ENCODE data around the gene GABRR2.

Gene GABRR2

DNA sequence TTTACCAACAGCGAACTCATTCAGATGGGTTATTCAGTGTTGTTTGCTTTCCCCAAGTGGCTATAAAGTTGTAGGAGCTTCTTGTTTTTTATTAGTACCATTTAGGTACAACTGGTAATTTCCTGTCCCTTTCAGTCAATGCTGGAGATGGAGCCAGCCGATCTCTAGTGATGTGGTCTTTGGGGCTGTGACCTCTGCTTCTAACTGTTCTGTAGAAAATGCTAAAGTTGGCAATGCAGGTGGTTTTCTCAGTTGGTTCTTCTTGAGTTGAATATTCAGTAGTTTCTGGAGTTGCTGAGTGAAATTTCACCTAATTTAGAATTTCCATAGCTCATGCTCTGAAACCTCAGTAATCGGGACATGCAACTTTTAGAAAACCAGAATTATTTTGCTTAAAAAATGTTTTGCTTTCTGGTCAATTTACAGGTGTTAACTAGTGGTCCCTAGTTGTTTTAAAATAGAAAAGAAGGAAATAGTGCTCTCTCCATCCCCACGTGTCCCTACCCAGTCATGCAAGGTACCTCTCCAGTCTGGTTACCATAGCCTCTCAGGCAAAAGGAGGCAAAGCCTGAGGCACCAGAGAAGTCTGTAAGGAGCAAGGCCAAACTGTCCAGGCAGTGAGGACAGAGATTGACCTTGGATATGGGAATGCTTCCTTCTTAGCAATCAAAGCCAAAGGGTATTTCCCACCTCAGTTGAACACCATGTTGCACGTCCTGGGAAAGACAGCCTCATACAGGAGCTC lies 70.7 kb downstream of the GABRR2 start:
- no peak for ATAC-seq
- TF ChIP-seq OSR1 (CRISPR knock-in tag; IDR thresholded peaks at IDR 0.05) = no peak
- TF ChIP-seq, protein P1, sequence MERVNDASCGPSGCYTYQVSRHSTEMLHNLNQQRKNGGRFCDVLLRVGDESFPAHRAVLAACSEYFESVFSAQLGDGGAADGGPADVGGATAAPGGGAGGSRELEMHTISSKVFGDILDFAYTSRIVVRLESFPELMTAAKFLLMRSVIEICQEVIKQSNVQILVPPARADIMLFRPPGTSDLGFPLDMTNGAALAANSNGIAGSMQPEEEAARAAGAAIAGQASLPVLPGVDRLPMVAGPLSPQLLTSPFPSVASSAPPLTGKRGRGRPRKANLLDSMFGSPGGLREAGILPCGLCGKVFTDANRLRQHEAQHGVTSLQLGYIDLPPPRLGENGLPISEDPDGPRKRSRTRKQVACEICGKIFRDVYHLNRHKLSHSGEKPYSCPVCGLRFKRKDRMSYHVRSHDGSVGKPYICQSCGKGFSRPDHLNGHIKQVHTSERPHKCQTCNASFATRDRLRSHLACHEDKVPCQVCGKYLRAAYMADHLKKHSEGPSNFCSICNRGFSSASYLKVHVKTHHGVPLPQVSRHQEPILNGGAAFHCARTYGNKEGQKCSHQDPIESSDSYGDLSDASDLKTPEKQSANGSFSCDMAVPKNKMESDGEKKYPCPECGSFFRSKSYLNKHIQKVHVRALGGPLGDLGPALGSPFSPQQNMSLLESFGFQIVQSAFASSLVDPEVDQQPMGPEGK (CRISPR knock-in tag; IDR thresholded peaks at IDR 0.05; ENCODE audit: borderline replicate concordance) = no peak

DNA sequence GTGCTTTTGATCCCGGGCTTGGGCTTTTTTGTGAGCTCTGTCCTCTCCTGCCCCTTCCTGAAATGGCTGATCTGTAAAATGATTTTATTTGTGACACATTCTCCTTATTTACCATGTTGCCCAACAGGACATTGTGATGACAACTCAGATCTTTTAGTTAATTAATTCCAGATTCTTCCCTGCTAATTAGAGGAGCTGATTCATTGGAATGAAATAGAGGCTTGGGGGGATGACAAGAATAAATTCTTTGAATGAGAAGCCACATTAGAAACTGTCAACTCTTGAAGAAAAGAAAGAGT lies 71.8 kb downstream of the GABRR2 start:
- no peak for TF ChIP-seq ZNF565 (CRISPR knock-in tag; conservative IDR thresholded peaks at IDR 0.05; ENCODE audit: low read depth)
- no peak for TF ChIP-seq ZFP30 (CRISPR knock-in tag; IDR thresholded peaks at IDR 0.05)
- no peak for TF ChIP-seq RARB (CRISPR knock-in tag; IDR thresholded peaks at IDR 0.05)
- no peak for TF ChIP-seq PPARA (CRISPR knock-in tag; IDR thresholded peaks at IDR 0.05; ENCODE audit: borderline replicate concordance)
- no peak for TF ChIP-seq ZNF70 (CRISPR knock-in tag; IDR thresholded peaks at IDR 0.05)
- no peak for ATAC-seq

DNA sequence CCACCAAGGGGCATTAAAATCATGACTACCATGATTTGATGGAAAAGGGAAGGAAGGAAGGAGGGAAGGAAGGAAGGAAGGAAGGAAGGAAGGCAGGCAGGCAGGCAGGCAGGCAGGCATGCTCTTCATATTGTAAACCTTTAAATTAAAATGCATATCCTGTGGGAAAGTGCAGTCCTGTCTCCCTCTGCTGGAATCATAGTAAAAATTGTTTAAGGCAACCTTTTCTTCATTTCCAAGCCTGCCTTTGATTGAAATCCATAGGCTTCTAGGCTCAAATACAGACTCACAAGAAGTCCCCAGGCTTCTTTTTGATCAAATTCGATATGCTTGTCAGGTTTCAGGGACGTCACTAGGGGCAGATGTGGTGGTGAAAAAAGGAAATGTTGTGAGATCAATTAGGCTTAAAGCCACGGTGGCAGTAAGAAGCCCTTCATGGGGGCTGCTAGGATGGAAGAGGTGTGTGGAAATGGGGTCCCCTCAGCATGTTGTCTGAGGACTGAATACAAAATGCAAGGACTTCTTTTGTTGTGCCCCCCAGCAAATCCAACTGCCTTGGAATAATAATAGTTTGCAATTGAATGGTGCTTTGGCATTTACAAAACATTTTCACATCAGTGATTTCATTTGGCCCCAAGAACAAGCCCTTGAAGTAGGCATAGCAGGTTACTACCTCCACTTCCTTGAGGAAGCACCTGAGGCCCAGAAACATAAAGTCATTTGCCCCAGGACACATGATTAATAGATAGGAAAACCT lies 72.3 kb downstream of the GABRR2 start:
- ATAC-seq = peak; percentile 89
- TF ChIP-seq OSR1 (CRISPR knock-in tag; IDR thresholded peaks at IDR 0.05) (no peak), ESRRG (CRISPR knock-in tag; IDR thresholded peaks at IDR 0.05) (no peak), ZNF70 (CRISPR knock-in tag; IDR thresholded peaks at IDR 0.05) (no peak), ZC3H10 (CRISPR knock-in tag; IDR thresholded peaks at IDR 0.05) (no peak)
- TF ChIP-seq, protein P2, sequence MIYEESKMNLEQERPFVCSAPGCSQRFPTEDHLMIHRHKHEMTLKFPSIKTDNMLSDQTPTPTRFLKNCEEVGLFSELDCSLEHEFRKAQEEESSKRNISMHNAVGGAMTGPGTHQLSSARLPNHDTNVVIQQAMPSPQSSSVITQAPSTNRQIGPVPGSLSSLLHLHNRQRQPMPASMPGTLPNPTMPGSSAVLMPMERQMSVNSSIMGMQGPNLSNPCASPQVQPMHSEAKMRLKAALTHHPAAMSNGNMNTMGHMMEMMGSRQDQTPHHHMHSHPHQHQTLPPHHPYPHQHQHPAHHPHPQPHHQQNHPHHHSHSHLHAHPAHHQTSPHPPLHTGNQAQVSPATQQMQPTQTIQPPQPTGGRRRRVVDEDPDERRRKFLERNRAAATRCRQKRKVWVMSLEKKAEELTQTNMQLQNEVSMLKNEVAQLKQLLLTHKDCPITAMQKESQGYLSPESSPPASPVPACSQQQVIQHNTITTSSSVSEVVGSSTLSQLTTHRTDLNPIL (CRISPR knock-in tag; IDR thresholded peaks at IDR 0.05; ENCODE audit: low read depth) = no peak
- TF ChIP-seq, protein P1 (CRISPR knock-in tag; IDR thresholded peaks at IDR 0.05; ENCODE audit: borderline replicate concordance) = no peak
- TF ChIP-seq, protein P3, sequence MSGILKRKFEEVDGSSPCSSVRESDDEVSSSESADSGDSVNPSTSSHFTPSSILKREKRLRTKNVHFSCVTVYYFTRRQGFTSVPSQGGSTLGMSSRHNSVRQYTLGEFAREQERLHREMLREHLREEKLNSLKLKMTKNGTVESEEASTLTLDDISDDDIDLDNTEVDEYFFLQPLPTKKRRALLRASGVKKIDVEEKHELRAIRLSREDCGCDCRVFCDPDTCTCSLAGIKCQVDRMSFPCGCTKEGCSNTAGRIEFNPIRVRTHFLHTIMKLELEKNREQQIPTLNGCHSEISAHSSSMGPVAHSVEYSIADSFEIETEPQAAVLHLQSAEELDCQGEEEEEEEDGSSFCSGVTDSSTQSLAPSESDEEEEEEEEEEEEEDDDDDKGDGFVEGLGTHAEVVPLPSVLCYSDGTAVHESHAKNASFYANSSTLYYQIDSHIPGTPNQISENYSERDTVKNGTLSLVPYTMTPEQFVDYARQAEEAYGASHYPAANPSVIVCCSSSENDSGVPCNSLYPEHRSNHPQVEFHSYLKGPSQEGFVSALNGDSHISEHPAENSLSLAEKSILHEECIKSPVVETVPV (CRISPR knock-in tag; IDR thresholded peaks at IDR 0.05) = no peak

DNA sequence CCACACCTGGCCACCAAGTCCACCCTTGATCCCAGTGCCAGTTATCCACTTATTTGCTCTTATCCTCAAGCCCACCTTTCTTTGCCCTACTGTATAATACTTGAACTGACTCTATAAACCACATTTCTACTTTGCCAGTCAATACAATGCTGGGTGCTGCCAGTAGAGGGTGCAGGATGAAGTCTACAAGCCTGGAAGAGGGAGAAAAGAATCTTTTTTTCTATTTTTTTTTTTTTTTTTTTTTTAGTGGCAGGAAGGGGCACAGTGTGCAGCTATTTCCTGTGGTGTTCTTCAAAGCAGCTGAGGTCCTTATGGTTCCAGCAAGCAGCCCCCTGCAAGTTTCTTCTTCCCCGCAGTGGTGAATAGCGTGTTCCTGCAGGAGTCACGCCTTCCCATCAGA lies 75.8 kb downstream of the GABRR2 start:
- no peak for ATAC-seq
- no peak for TF ChIP-seq GLIS3 (CRISPR knock-in tag; IDR thresholded peaks at IDR 0.05)
- no peak for TF ChIP-seq ZNF8 (CRISPR knock-in tag; IDR thresholded peaks at IDR 0.05)
- no peak for TF ChIP-seq PPARA (CRISPR knock-in tag; IDR thresholded peaks at IDR 0.05; ENCODE audit: borderline replicate concordance)
- TF ChIP-seq, protein P3 (CRISPR knock-in tag; IDR thresholded peaks at IDR 0.05) = no peak
- no peak for TF ChIP-seq ESRRG (CRISPR knock-in tag; IDR thresholded peaks at IDR 0.05)
- TF ChIP-seq ISL1 (CRISPR knock-in tag; IDR thresholded peaks at IDR 0.05) = no peak
- no peak for TF ChIP-seq ZFP30 (CRISPR knock-in tag; IDR thresholded peaks at IDR 0.05)
- TF ChIP-seq ZC3H10 (CRISPR knock-in tag; IDR thresholded peaks at IDR 0.05) = no peak
- no peak for TF ChIP-seq CSDC2 (CRISPR knock-in tag; IDR thresholded peaks at IDR 0.05)
- TF ChIP-seq ZNF70 (CRISPR knock-in tag; IDR thresholded peaks at IDR 0.05) = no peak
- TF ChIP-seq RARB (CRISPR knock-in tag; IDR thresholded peaks at IDR 0.05) = no peak
- TF ChIP-seq TCF4 (CRISPR knock-in tag; IDR thresholded peaks at IDR 0.05; ENCODE audit: borderline replicate concordance) = no peak
- TF ChIP-seq, protein P4, sequence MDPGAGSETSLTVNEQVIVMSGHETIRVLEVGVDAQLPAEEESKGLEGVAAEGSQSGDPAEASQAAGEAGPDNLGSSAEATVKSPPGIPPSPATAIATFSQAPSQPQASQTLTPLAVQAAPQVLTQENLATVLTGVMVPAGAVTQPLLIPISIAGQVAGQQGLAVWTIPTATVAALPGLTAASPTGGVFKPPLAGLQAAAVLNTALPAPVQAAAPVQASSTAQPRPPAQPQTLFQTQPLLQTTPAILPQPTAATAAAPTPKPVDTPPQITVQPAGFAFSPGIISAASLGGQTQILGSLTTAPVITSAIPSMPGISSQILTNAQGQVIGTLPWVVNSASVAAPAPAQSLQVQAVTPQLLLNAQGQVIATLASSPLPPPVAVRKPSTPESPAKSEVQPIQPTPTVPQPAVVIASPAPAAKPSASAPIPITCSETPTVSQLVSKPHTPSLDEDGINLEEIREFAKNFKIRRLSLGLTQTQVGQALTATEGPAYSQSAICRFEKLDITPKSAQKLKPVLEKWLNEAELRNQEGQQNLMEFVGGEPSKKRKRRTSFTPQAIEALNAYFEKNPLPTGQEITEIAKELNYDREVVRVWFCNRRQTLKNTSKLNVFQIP (CRISPR knock-in tag; IDR thresholded peaks at IDR 0.05; ENCODE audit: borderline replicate concordance, low read depth) = no peak
- TF ChIP-seq, protein P1 (CRISPR knock-in tag; IDR thresholded peaks at IDR 0.05; ENCODE audit: borderline replicate concordance) = no peak
- TF ChIP-seq BACH2 (CRISPR knock-in tag; IDR thresholded peaks at IDR 0.05; ENCODE audit: borderline replicate concordance) = no peak
